Liver (tissue), 3 donors: ENCODE data around the gene CEP83.

Experiments
- EGR1 ChIP-seq, 2 donors: IDR thresholded peaks; 2 replicates each; pipeline ENCODE4 v1.6.1; 2016 to 2018; ENCODE audit warnings: antibody characterized with exemption in 2 of 2, low read depth in 2 of 2
- GABPA ChIP-seq, 2 donors: IDR thresholded peaks in 1 of 2; conservative IDR thresholded peaks in 1 of 2; 2 replicates each; pipeline ENCODE4 v1.6.1; 2016; ENCODE audit warnings: antibody characterized with exemption in 2 of 2, mild to moderate bottlenecking in 1 of 2, moderate library complexity in 1 of 2
- HNF4G ChIP-seq: IDR thresholded peaks from 2 replicates; pipeline ENCODE4 v1.6.1; 2016; ENCODE audit warnings: antibody characterized with exemption
- JUND ChIP-seq, 2 donors: IDR thresholded peaks; 2 replicates each; pipeline ENCODE4 v1.6.1; 2016; ENCODE audit warnings: antibody characterized with exemption in 2 of 2
- SP1 ChIP-seq: IDR thresholded peaks from 2 replicates; pipeline ENCODE4 v1.6.1; 2018; ENCODE audit warnings: antibody characterized with exemption, mild to moderate bottlenecking
- TAF1 ChIP-seq: conservative IDR thresholded peaks from 2 replicates; pipeline ENCODE4 v1.6.1; 2016; ENCODE audit warnings: antibody characterized with exemption, mild to moderate bottlenecking
- YY1 ChIP-seq: IDR thresholded peaks from 2 replicates; pipeline ENCODE4 v1.6.1; 2016; ENCODE audit warnings: antibody characterized with exemption, mild to moderate bottlenecking
- TF ChIP-seq, protein P1 (sequence below): fragments of 150-350 bp; IDR thresholded peaks from 2 replicates; pipeline ENCODE4 v1.5.1; 2017; ENCODE audit warnings: improper control_type of control experiment, low read depth, low read length; ENCODE audit not compliant: missing input control
- TF ChIP-seq, protein P2 (sequence below): IDR thresholded peaks from 2 replicates; pipeline ENCODE4 v1.6.1; 2016; ENCODE audit warnings: antibody characterized with exemption
- TF ChIP-seq, protein P3 (sequence below): IDR thresholded peaks from 2 replicates; pipeline ENCODE4 v1.6.1; 2016; ENCODE audit warnings: antibody characterized with exemption, mild to moderate bottlenecking
- TF ChIP-seq, protein P4 (sequence below): IDR thresholded peaks from 2 replicates; pipeline ENCODE4 v1.6.1; 2016; ENCODE audit warnings: antibody characterized with exemption
- TF ChIP-seq, protein P5 (sequence below): IDR thresholded peaks from 2 replicates; pipeline ENCODE4 v1.6.1; 2016; ENCODE audit warnings: antibody characterized with exemption
- donor health status: healthy.
- donor health status: healthy.

DNA sequence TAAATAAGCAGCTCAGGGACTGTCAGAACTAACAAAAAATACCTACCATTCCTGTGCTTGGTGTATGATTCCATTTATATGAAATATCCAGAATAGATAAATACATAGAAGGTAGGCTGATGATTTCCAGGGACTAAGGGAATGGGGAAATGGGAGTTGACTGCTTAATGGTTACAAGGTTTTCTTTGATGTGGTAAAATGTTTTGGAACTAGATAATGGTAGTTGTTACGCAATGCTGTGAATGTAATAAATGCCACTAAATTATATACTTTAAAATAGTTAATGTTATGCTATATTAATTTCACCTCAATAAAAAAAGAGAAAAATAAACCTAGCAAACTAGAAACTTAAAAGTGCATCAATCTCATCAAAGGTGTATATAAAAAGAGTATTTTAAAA is 41.1 kb downstream of the CEP83 start:
- TF ChIP-seq, protein P1, sequence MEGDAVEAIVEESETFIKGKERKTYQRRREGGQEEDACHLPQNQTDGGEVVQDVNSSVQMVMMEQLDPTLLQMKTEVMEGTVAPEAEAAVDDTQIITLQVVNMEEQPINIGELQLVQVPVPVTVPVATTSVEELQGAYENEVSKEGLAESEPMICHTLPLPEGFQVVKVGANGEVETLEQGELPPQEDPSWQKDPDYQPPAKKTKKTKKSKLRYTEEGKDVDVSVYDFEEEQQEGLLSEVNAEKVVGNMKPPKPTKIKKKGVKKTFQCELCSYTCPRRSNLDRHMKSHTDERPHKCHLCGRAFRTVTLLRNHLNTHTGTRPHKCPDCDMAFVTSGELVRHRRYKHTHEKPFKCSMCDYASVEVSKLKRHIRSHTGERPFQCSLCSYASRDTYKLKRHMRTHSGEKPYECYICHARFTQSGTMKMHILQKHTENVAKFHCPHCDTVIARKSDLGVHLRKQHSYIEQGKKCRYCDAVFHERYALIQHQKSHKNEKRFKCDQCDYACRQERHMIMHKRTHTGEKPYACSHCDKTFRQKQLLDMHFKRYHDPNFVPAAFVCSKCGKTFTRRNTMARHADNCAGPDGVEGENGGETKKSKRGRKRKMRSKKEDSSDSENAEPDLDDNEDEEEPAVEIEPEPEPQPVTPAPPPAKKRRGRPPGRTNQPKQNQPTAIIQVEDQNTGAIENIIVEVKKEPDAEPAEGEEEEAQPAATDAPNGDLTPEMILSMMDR, result no peak
- TF ChIP-seq, protein P2, sequence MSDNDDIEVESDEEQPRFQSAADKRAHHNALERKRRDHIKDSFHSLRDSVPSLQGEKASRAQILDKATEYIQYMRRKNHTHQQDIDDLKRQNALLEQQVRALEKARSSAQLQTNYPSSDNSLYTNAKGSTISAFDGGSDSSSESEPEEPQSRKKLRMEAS, result no peak
- no peak for TF ChIP-seq JUND (IDR thresholded peaks at IDR 0.05)
- TF ChIP-seq SP1, result no peak
- no peak for TF ChIP-seq YY1
- TF ChIP-seq, protein P3, sequence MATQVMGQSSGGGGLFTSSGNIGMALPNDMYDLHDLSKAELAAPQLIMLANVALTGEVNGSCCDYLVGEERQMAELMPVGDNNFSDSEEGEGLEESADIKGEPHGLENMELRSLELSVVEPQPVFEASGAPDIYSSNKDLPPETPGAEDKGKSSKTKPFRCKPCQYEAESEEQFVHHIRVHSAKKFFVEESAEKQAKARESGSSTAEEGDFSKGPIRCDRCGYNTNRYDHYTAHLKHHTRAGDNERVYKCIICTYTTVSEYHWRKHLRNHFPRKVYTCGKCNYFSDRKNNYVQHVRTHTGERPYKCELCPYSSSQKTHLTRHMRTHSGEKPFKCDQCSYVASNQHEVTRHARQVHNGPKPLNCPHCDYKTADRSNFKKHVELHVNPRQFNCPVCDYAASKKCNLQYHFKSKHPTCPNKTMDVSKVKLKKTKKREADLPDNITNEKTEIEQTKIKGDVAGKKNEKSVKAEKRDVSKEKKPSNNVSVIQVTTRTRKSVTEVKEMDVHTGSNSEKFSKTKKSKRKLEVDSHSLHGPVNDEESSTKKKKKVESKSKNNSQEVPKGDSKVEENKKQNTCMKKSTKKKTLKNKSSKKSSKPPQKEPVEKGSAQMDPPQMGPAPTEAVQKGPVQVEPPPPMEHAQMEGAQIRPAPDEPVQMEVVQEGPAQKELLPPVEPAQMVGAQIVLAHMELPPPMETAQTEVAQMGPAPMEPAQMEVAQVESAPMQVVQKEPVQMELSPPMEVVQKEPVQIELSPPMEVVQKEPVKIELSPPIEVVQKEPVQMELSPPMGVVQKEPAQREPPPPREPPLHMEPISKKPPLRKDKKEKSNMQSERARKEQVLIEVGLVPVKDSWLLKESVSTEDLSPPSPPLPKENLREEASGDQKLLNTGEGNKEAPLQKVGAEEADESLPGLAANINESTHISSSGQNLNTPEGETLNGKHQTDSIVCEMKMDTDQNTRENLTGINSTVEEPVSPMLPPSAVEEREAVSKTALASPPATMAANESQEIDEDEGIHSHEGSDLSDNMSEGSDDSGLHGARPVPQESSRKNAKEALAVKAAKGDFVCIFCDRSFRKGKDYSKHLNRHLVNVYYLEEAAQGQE, result no peak
- TF ChIP-seq, protein P4, sequence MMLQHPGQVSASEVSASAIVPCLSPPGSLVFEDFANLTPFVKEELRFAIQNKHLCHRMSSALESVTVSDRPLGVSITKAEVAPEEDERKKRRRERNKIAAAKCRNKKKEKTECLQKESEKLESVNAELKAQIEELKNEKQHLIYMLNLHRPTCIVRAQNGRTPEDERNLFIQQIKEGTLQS, result no peak
- TF ChIP-seq TAF1, result no peak
- TF ChIP-seq HNF4G, result no peak
- TF ChIP-seq GABPA (IDR thresholded peaks at IDR 0.05 in 1 of 2, conservative IDR thresholded peaks at IDR 0.05 in 1 of 2), result no peak
- TF ChIP-seq, protein P5, sequence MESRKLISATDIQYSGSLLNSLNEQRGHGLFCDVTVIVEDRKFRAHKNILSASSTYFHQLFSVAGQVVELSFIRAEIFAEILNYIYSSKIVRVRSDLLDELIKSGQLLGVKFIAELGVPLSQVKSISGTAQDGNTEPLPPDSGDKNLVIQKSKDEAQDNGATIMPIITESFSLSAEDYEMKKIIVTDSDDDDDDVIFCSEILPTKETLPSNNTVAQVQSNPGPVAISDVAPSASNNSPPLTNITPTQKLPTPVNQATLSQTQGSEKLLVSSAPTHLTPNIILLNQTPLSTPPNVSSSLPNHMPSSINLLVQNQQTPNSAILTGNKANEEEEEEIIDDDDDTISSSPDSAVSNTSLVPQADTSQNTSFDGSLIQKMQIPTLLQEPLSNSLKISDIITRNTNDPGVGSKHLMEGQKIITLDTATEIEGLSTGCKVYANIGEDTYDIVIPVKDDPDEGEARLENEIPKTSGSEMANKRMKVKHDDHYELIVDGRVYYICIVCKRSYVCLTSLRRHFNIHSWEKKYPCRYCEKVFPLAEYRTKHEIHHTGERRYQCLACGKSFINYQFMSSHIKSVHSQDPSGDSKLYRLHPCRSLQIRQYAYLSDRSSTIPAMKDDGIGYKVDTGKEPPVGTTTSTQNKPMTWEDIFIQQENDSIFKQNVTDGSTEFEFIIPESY, result no peak
- TF ChIP-seq EGR1 (IDR thresholded peaks at IDR 0.05; ENCODE audit: low read depth in 2 of 2), result no peak
